ENCODE measurements around the gene CCDC182. TPM values are rescaled to one million over a fixed set of nuclear protein-coding genes. Genes with fewer than 3 reads are reported as not detected.

CCDC182 gene
- total RNA-seq, 2 donors from 2014 or later = not detected

DNA sequence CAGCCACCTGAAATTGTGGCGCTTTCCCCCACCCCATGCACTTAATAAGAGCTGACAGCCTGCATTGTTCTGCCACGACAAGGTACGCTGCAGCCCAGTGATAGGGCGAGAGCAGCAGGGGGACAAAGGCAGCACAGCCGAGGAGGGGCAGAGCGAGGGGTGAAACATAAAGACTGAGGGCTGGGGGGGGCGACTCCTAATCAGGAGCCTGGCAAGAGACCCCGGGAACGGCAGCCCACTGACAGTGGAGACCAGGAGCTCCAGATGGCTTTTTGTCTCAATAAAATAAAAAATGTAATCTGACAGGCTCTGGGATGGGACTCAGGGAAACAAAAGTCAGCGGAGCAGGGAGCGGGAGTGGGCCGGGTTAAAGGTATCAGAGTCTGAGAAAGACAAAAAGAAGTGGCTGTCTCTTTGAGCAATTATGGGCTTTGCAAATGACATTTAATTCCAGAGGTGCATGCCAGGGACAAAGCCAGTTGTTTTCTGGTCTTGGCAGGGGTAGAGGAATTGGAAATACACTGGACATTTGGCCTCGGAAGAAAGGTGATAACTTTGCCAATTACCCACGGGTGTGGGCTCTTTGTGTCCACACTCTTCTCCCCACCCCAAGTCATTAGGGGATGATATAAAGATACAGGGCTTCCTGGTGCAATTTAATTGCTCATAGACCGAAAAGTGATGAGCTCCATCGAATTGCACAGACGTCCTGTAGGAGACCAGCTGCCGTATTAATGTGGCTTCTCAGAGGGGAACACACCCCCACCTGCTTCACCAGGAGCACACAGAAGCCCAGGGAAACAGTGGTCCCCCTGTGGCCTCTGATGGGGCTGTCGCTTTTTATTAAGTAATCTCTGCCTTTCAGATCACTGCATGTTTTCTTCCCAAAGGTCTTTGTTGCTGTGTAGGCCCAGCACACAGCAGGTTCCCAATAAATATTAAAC, 17.6 kb upstream of the CCDC182 start:
- Histone ChIP-seq H3K4me3 (no peak overlapping the region), H3K36me3 (no peaks in the 10 kb centered on the region), H3K9me3 (no peaks in the 10 kb centered on the region), H3K27ac (no peak overlapping the region), H3K27me3 (no peaks in the 10 kb centered on the region), H3K4me1 (no peaks in the 10 kb centered on the region)
- TF ChIP-seq, protein P1, sequence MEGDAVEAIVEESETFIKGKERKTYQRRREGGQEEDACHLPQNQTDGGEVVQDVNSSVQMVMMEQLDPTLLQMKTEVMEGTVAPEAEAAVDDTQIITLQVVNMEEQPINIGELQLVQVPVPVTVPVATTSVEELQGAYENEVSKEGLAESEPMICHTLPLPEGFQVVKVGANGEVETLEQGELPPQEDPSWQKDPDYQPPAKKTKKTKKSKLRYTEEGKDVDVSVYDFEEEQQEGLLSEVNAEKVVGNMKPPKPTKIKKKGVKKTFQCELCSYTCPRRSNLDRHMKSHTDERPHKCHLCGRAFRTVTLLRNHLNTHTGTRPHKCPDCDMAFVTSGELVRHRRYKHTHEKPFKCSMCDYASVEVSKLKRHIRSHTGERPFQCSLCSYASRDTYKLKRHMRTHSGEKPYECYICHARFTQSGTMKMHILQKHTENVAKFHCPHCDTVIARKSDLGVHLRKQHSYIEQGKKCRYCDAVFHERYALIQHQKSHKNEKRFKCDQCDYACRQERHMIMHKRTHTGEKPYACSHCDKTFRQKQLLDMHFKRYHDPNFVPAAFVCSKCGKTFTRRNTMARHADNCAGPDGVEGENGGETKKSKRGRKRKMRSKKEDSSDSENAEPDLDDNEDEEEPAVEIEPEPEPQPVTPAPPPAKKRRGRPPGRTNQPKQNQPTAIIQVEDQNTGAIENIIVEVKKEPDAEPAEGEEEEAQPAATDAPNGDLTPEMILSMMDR (IDR thresholded peaks at IDR 0.05) = no peak
- DNase-seq (ENCODE audit: low spot score) = no peak

DNA sequence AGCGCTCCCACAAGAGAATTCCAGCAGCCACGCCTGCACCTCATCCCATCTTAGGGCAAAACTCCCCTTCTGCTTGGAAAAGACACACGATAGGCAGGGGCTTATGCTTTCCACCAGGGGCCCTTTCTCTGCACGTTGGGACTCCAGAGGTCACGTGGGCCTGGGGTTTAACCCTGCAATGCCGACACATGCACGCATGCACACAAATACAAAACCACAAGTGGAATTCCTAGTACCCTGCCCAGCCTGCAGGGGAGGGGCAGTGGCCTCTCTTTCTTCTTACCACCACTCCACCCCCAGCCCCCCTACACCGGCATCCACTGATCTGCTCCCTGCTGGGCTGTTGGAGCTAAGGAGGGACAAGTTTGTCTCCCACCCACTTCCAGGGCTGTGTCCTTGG, 16.8 kb upstream of the CCDC182 start:
- DNase-seq (ENCODE audit: low spot score) = no peak
- Histone ChIP-seq H3K36me3 (no peaks in the 10 kb centered on the region), H3K27ac (no peak overlapping the region), H3K4me3 (no peak overlapping the region), H3K9me3 (no peaks in the 10 kb centered on the region), H3K27me3 (no peaks in the 10 kb centered on the region), H3K4me1 (no peaks in the 10 kb centered on the region)
- TF ChIP-seq, protein P1 (IDR thresholded peaks at IDR 0.05) = no peak

DNA sequence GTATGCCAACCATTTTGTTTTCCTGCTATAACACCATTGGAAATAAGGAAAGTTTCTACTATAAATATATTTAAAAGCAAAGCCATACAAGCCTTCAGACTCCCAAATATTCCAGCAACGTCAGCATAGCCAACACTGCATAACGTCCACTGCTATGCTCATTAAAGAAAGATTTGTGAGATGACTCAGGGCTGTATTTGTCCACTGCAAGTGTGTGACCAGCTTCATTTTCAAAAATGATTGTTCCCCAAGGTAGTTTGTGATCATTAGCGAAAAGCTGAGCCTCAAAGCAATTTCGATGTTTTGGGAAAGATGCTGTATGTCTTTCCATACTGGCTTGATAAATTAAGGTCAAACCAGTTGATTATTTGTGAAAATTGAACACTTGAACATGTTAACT, 14.9 kb upstream of the CCDC182 start:
- H3K4me1 ChIP-seq = no peaks in the 10 kb centered on the region
- H3K36me3 ChIP-seq = no peaks in the 10 kb centered on the region
- no peaks in the 10 kb centered on the region for H3K27me3 ChIP-seq
- DNase-seq (ENCODE audit: low spot score) = no peak
- TF ChIP-seq, protein P1 (IDR thresholded peaks at IDR 0.05) = no peak
- H3K27ac ChIP-seq = no peak overlapping the region
- H3K4me3 ChIP-seq = no peak overlapping the region
- H3K9me3 ChIP-seq = no peaks in the 10 kb centered on the region

DNA sequence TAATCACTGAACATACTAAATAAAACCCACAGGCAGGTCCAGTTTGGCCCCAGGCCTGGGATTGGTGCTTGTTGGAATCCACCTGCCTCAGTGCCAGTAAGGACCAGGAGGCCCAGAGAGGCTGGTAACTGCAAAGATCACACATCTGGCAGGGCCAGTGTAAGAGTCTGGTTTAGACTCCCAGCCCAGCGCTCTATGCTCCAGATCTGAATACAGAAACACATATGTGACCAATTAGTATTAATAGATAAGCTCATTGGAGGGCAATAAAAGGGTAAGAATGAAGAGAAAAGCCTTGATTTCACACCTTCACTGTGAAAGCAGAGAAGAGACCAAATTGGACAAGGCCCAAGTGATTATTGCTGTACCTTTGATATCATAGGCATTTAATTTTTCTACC, 13.6 kb upstream of the CCDC182 start:
- DNase-seq (ENCODE audit: low spot score) = no peak
- no peaks in the 10 kb centered on the region for H3K4me1 ChIP-seq
- no peak overlapping the region for H3K27ac ChIP-seq
- no peak overlapping the region for H3K4me3 ChIP-seq
- H3K27me3 ChIP-seq = no peaks in the 10 kb centered on the region
- TF ChIP-seq, protein P1 (IDR thresholded peaks at IDR 0.05) = no peak
- no peaks in the 10 kb centered on the region for H3K36me3 ChIP-seq
- H3K9me3 ChIP-seq = no peaks in the 10 kb centered on the region

GRCh38 chr17:57757735-57758134, 12.6 kb upstream of the CCDC182 start:
- no peaks in the 10 kb centered on the region for H3K27me3 ChIP-seq
- H3K9me3 ChIP-seq = no peaks in the 10 kb centered on the region
- H3K4me1 ChIP-seq = no peaks in the 10 kb centered on the region
- no peak for DNase-seq (ENCODE audit: low spot score)
- TF ChIP-seq, protein P1 (IDR thresholded peaks at IDR 0.05) = no peak
- H3K4me3 ChIP-seq = no peak overlapping the region
- no peaks in the 10 kb centered on the region for H3K36me3 ChIP-seq
- no peak overlapping the region for H3K27ac ChIP-seq
